BLaER1 (cell line): Measurements from ENCODE around the gene NCCRP1.

Source experiments
- H3K27ac ChIP-seq: shearing (Covaris generic); formaldehyde crosslinking; 2 replicates; pipeline ENCODE4 v1.8.1; 2022
- H3K27me3 ChIP-seq: shearing (Covaris generic); formaldehyde crosslinking; 2 replicates; pipeline ENCODE4 v1.8.1; 2022
- H3K36me3 ChIP-seq: shearing (Covaris generic); formaldehyde crosslinking; 2 replicates; pipeline ENCODE4 v1.8.1; 2022
- H3K4me1 ChIP-seq: shearing (Covaris generic); formaldehyde crosslinking; 2 replicates; pipeline ENCODE4 v1.8.1; 2022
- H3K4me2 ChIP-seq: shearing (Covaris generic); formaldehyde crosslinking; 2 replicates; pipeline ENCODE4 v1.8.1; 2022
- H3K4me3 ChIP-seq: shearing (Covaris generic); formaldehyde crosslinking; 2 replicates; pipeline ENCODE4 v1.8.1; 2022
- H3K9ac ChIP-seq: shearing (Covaris generic); formaldehyde crosslinking; 2 replicates; pipeline ENCODE4 v1.8.1; 2022
- H3K9me3 ChIP-seq: shearing (Covaris generic); formaldehyde crosslinking; 2 replicates; pipeline ENCODE4 v1.8.1; 2022
- H4K20me1 ChIP-seq: shearing (Covaris generic); formaldehyde crosslinking; 2 replicates; pipeline ENCODE4 v1.8.1; 2022
- Cebpa-rat ChIP-seq: shearing (Covaris generic); IDR thresholded peaks from 2 replicates; pipeline ENCODE4 v1.8.1; 2022

Gene NCCRP1

DNA sequence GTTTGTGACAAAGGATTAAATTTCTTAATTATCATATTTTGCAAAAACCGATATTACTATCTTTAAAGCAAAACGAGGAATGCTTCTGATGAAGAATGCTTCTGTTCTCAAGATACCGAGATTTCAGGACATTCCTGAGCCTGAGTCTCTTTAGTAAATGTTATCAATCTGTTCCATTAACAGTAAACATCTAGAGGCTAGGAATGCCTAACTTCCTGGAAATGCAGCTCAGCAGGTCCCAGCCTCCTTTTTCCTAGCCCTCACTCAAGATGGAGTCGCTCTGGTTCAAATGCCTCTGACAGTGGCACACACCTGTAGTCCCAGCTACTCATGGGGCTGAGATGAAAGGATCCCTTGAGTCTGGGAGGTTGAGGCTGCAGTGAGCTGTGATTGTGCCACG lies 54.3 kb downstream of the NCCRP1 start:
- H4K20me1 ChIP-seq: no peaks in the 10 kb centered on the region
- no peaks in the 10 kb centered on the region for H3K36me3 ChIP-seq
- no peaks in the 10 kb centered on the region for H3K27me3 ChIP-seq
- no peak for TF ChIP-seq Cebpa-rat
- no peak overlapping the region for H3K4me3 ChIP-seq
- peaks cover 81% of the 10 kb centered on the region for H3K4me1 ChIP-seq
- H3K9ac ChIP-seq: no peak overlapping the region
- peaks cover 20% of the 10 kb centered on the region for H3K9me3 ChIP-seq
- peak overlapping the region; percentile 84 for H3K27ac ChIP-seq
- H3K4me2 ChIP-seq: peak overlapping the region; percentile 73
